Activated gamma-delta T cell treated with Interleukin-2 at 50 U/mL for 16 hours (primary cell): Measurements from ENCODE around the gene EVI5.
"Not testable (repeated sequence)": the region's sequence is repeated elsewhere in the genome, so short reads cannot be mapped to it uniquely, and the experiment has no call there.

Experiments
- DNase-seq: peaks from one replicate; pipeline ENCODE4 v3.0.0-alpha.2; 2020

Gene EVI5

GRCh38 chr1:92746255-92746654 is 38.7 kb downstream of the EVI5 start:
- DNase-seq: not testable (repeated sequence)

DNA sequence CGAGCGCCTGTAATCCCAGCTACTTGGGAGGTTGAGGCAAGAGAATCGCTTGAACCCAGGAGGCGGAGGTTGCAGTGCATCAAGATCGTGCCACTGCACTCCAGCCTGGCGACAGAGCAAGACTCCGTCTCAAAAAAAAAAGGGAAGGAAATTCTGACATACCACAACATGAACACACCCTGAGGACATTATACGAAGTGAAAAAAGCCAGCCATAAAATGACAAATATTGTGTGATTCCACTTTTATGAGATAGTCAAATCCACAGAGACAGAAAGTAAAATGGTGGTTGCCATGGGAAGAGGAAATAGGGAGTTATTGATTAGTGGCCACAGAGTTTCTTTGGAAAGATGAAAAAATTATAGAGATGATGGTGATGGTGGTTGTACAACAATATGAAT is 41.7 kb downstream of the EVI5 start:
- no peak for DNase-seq

DNA sequence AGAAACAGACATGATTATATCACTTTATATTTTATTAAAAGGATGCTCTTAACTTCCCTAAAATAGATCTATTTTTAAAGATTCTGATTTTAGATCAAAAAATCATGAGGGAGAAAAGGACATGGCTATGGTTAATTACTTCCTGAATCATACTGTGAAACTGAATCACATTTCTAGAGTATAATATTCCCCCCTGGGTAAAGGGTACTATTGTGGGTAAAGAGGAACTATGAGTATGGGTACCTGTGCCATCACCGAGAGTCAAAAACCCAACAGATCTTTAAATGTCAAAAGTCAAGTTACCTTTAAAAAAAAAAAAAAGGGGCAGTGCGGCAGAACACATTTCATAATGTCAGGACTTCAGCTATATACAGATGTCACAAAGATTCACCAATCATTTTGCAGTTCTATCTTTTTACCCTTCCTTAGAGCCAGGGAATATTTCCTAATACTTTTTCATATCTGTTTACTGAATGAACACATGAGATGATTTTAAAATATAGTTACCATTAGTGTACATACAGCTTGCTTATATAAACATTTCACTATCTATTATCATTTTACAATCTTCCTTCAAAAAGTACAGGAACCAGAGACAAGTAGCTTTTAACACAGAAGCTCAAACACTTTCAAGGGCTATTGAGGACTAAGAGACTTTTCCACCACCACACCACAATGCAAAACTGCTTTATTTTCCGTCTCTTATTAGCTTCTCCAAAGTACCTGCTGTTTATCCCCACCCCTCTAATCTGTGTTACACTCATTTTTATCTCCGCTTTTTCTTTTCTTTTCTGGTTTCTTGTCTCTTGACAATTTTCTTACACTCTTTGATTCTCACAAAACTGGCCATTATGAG is 45.0 kb downstream of the EVI5 start:
- DNase-seq: no peak

DNA sequence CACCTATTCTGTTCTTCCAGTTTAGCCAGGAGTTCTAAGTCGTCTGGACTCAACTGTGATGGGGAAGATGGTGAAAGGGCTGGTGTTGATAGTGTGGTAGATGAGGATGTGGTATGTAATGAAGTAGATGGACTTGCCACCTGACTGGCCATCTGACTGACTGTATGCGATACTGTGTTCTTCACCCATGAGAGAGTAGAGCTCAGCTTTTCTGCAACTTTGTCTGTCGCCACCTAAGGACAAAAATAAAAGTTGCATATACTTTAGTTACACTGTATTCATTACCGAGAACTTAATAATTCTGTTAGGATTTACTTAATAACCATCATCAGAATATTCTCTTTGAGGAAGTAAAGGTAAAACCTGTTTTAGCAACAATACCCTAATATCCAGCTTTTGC is 48.5 kb downstream of the EVI5 start:
- DNase-seq: no peak

DNA sequence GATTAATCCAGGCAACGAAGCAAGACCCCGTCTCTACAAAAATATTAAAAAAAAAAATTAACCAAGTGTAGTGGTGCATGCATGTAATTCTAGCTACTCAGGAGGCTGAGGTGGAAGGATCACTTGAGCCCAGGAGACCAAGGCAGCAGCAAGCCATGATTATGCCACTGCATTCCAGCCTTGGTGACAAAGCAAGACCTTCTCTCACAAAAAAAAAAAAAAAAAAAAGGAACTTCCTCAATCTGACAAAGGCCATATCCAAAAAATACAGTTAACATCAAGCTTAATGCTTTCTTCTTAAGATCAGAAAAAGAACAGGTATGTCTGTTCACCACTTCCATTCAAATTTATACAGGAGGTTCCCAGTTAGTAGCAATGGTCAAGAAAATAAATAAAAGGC is 54.4 kb downstream of the EVI5 start:
- no peak for DNase-seq

DNA sequence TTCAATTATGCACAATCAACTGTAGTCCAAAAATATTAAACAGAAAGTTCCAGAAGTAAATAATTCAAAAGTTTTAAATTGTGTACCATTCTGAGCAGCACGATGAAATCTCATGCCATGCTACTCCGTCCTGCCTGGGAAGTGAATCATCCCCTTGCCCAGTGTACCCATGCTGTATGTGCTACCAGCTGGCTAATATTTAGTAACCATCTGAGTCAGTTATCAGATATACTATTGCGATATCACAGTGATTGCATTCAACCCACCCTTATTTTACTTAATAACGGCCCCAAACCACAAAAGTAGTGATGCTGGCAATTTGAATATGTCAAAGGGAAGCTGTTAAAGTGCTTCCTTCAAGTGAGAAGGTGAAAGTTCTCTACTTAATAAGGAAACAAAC is 56.2 kb downstream of the EVI5 start:
- DNase-seq: no peak

DNA sequence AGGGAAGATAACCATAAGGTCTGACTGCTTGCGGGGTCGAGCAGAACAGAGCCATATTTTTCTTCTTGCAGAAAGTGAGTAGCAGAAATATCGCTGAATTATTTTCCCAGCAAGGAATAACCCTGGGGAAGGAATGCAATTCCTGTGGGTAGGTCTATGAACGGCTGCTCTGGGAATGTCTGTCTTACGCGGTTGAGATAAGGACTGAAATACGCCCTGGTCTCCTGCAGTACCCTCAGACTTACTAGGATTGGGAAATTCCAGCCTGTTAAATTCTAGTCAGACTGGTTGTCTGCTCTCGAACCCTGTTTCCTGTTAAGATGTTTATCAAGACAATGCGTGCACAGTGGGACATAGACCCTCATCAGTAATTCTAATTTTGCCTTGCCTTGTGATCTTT is 61.2 kb downstream of the EVI5 start:
- DNase-seq: not testable (repeated sequence)

GRCh38 chr1:92721886-92722285 is 63.0 kb downstream of the EVI5 start:
- DNase-seq: no peak

- DNase-seq: not testable (repeated sequence)
Measured at GRCh38 chr1:92721157-92721556, 63.8 kb downstream of the EVI5 start.

GRCh38 chr1:92715476-92715951 is 69.4 kb downstream of the EVI5 start:
- DNase-seq: not testable (repeated sequence)

GRCh38 chr1:92713939-92714338 is 71.0 kb downstream of the EVI5 start:
- DNase-seq: no peak

GRCh38 chr1:92711473-92712165 is 73.3 kb downstream of the EVI5 start:
- DNase-seq: no peak

- no peak for DNase-seq
Measured at GRCh38 chr1:92709738-92710137, 75.2 kb downstream of the EVI5 start.

GRCh38 chr1:92708368-92708950 is 76.4 kb downstream of the EVI5 start:
- DNase-seq: no peak

GRCh38 chr1:92707709-92708108 is 77.2 kb downstream of the EVI5 start:
- no peak for DNase-seq

GRCh38 chr1:92707292-92707691 is 77.6 kb downstream of the EVI5 start:
- no peak for DNase-seq

GRCh38 chr1:92705446-92705845 is 79.5 kb downstream of the EVI5 start:
- no peak for DNase-seq

GRCh38 chr1:92701147-92701546 is 83.8 kb downstream of the EVI5 start:
- DNase-seq: no peak

DNA sequence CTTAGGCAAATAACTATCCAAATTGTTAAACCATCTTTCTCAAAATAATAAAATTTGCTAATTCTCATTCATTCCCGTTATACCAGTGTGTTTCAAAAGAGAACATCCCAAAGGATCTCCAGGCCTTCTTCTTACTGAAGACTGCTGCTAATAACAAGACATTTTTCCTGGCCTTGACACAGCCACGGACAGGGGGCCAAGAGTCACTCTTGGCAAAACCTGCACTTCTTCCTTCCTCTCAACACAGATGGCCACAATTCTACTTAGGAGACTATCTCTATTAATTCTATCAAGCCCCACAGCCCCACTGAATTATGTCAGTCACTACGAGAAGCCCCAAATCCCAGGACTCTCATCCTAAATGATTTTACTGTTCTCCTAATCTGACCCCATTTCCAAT is 86.0 kb downstream of the EVI5 start:
- DNase-seq: no peak

DNA sequence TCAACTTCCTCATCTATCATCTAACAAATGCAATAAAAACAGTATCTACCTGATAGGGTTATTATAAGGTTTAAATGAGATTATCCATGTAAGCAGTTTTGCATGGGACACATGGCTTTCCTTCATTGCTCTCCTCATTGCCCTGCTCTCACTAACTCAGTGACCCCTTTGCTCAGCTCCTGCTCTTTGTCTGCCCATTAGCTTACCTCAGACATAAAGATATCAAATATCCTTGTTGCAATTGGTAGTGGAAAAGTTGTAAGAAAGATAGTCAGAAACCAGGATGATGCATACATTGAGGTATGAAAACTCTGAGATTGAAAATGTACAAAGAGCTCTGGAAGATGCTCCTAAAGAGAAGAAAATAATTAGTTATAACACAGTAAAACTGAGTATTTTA is 89.8 kb downstream of the EVI5 start:
- no peak for DNase-seq

DNA sequence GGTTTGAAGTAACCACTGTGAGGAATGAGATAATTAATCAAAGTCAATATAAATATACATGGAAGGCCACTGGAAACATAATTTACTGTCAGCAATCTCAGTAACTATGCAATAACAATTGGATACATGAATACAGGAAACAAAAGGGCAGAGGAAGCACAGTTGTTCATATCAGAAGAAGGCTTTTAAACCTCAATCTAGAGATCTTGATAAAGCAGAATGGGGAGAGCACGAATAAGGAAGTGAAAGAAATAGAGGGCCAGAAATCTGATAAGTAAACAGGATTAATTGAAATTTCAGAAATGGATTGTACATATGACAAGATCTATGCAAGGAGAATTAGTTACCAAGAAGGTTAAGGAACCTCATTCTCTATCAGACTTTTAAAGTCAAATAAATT is 93.0 kb downstream of the EVI5 start:
- no peak for DNase-seq

DNA sequence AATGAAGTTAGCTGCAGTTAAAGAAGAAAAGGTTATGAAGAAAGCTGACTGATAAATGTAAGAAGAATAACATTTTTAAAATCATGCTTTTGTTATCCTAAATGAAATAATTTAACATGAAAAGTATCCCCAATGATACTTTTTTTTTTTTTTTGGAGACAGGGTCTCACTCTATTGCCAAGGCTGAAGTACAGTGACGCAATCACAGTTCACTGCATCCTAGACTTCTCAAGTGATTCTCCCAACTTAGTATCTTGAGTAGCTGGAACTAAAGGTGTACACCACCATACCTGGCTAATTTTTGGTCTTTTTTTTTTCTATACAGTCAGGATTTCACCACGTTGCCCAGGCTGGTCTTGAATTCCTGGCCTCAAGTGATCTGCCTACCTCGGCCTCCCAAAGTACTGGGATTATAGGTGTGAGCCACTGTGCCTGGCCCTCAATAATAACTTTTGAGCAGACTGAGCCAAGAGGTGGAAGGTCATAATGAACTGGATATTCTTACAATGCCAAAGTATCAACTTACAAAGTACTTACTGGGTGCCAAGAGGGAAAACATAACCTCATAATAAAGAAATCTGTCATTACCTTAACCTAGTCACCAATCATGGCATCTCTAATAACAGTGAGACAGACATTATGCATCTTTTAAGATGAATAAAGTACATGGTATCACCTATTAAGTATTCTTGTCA is 94.5 kb downstream of the EVI5 start:
- no peak for DNase-seq

- DNase-seq: no peak
Measured at GRCh38 chr1:92679980-92680379, 104.9 kb downstream of the EVI5 start.
